Measurements from ENCODE around the gene GPR137B. TPM values are rescaled to one million over a fixed set of nuclear protein-coding genes. Genes with fewer than 3 reads are reported as not detected.

The GPR137B gene
- total RNA-seq, 1 experiment from 2014 or later = 11.4 TPM

DNA sequence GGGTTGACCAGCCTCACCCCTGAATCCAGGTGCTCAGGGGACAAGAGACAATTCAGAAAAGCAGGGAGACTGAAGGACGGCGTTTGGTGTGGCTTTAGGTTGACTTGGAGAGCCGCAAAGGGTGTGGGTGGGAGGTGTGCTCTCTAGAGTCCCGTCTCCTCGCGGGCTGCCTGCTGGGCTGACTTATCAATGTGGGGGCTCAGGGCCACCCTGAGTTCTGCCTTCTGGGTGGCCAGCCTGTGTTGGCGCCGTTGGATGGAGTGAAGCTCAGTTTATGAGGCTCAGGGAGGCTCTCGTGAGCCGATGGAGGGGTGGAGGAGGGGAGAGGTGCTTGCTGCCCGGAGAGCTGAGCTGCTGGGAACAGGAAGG, 13.0 kb downstream of the GPR137B start (continued):
- TF ChIP-seq, protein P1, sequence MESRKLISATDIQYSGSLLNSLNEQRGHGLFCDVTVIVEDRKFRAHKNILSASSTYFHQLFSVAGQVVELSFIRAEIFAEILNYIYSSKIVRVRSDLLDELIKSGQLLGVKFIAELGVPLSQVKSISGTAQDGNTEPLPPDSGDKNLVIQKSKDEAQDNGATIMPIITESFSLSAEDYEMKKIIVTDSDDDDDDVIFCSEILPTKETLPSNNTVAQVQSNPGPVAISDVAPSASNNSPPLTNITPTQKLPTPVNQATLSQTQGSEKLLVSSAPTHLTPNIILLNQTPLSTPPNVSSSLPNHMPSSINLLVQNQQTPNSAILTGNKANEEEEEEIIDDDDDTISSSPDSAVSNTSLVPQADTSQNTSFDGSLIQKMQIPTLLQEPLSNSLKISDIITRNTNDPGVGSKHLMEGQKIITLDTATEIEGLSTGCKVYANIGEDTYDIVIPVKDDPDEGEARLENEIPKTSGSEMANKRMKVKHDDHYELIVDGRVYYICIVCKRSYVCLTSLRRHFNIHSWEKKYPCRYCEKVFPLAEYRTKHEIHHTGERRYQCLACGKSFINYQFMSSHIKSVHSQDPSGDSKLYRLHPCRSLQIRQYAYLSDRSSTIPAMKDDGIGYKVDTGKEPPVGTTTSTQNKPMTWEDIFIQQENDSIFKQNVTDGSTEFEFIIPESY (IDR thresholded peaks at IDR 0.05; ENCODE audit: extremely low read depth, insufficient replicate concordance, low read length) = no peak
- no peak for TF ChIP-seq POLR2A (IDR thresholded peaks at IDR 0.05; ENCODE audit: borderline replicate concordance, extremely low read depth, insufficient read depth, insufficient read length)
- no peak for TF ChIP-seq JUND (IDR thresholded peaks at IDR 0.05)
- no peak for TF ChIP-seq CBX3 (IDR thresholded peaks at IDR 0.05; ENCODE audit: low read depth)
- TF ChIP-seq CEBPB (IDR thresholded peaks at IDR 0.05; ENCODE audit: low read depth) = no peak
- TF ChIP-seq, protein P2, sequence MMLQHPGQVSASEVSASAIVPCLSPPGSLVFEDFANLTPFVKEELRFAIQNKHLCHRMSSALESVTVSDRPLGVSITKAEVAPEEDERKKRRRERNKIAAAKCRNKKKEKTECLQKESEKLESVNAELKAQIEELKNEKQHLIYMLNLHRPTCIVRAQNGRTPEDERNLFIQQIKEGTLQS (IDR thresholded peaks at IDR 0.05) = no peak

DNA sequence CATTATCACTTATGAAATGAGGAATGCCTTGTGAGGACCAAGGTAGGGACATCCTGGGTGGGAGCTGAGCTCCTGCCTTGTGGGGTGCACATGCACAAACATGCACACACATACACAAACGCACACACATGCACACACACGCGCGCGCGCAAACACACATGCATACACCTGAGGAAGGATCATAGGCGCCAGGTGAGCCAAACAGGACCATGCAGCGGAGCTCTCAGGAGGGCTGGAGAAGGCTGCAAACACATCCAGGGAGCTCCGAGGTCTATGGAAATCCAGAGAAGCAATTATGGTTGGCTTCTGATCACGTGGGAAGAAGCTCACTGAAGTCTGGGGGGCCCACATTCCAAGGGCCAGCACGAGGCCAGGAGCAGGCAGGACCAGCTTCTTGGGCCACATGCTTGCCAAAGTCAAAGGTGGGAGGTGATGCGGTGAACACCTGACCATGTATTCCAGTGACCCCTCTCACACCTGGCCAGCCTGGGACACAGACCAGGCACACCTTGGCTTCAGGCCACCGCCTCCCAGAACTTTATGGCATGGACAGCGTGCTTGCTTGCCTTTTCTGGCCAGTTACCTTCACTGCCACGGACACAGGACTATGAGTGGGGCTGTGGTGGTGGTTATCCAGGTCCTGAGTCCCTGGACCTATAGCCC, 13.6 kb downstream of the GPR137B start:
- H3K79me2 ChIP-seq (ENCODE audit: insufficient read depth, low read length) = no peaks in the 10 kb centered on the region
- ATAC-seq (no peak), DNase-seq (ENCODE audit: low read depth, low spot score) (no peak)
- H3K27ac ChIP-seq (ENCODE audit: low read depth, low read length) = no peak overlapping the region
- no peak overlapping the region for H3K4me3 ChIP-seq (replicated peaks in 1 of 2; ENCODE audit: low read depth in 1 of 2, low read length in 2 of 2)
- H3K36me3 ChIP-seq (ENCODE audit: control insufficient read depth in 1 of 2, insufficient read depth in 2 of 2, low read length in 2 of 2) = no peaks in the 10 kb centered on the region
- H4K20me1 ChIP-seq (ENCODE audit: insufficient read depth) = no peaks in the 10 kb centered on the region
- ChIA-PET CTCF (no interaction called here), RAD21 (ENCODE audit: low non-redundant PET in 1 of 2, low total read pairs in 2 of 2, uncharacterized antibody in 2 of 2, unreplicated experiment in 2 of 2) (no interaction called here), POLR2A (no interaction called here)
- H2AFZ ChIP-seq (ENCODE audit: low read depth, low read length, poor library complexity, severe bottlenecking) = no peak overlapping the region
- H3K27me3 ChIP-seq (ENCODE audit: insufficient read depth, low read length) = no peaks in the 10 kb centered on the region
- no peak overlapping the region for H3K4me2 ChIP-seq (ENCODE audit: low read length)
- H3K4me1 ChIP-seq (ENCODE audit: control insufficient read depth in 1 of 2, insufficient read depth in 2 of 2, low read length in 2 of 2) = no peaks in the 10 kb centered on the region
- H3K9me3 ChIP-seq (ENCODE audit: control insufficient read depth in 1 of 2, insufficient read depth in 1 of 2, low read depth in 1 of 2, low read length in 2 of 2) = no peaks in the 10 kb centered on the region; a peak in 1 of 4 replicates
- intact Hi-C loops (cut with micrococcal nuclease) = no loop called here
- no TSS peak for BruUV-seq (replicated peaks)
- H3K9me2 ChIP-seq (ENCODE audit: insufficient read depth) = no peaks in the 10 kb centered on the region
- no peak overlapping the region for H3K9ac ChIP-seq (ENCODE audit: low read length)
- TF ChIP-seq SP1 (IDR thresholded peaks at IDR 0.05; ENCODE audit: low read depth) = no peak
- TF ChIP-seq ZFX (IDR thresholded peaks at IDR 0.05) = no peak
- TF ChIP-seq FOSL1 (IDR thresholded peaks at IDR 0.05; ENCODE audit: low read depth) = no peak
- no peak for TF ChIP-seq EZH2phosphoT487 (IDR thresholded peaks at IDR 0.05; ENCODE audit: borderline replicate concordance)
- TF ChIP-seq JUND (IDR thresholded peaks at IDR 0.05) = no peak
- no peak for TF ChIP-seq SIN3A (IDR thresholded peaks at IDR 0.05; ENCODE audit: low read depth)
- TF ChIP-seq POLR2A (IDR thresholded peaks at IDR 0.05; ENCODE audit: borderline replicate concordance, extremely low read depth, insufficient read depth, insufficient read length) = no peak
- TF ChIP-seq, protein P1 (IDR thresholded peaks at IDR 0.05; ENCODE audit: extremely low read depth, insufficient replicate concordance, low read length) = no peak
- TF ChIP-seq CEBPB (IDR thresholded peaks at IDR 0.05; ENCODE audit: low read depth) = no peak
- TF ChIP-seq, protein P3, sequence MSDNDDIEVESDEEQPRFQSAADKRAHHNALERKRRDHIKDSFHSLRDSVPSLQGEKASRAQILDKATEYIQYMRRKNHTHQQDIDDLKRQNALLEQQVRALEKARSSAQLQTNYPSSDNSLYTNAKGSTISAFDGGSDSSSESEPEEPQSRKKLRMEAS (IDR thresholded peaks at IDR 0.05) = no peak
- TF ChIP-seq POLR2AphosphoS5 (IDR thresholded peaks at IDR 0.05; ENCODE audit: low read depth, low read length) = no peak
- TF ChIP-seq EZH2 (IDR thresholded peaks at IDR 0.05) = no peak
- no peak for TF ChIP-seq ZNF274 (IDR thresholded peaks at IDR 0.05; ENCODE audit: low read depth, low read length)
- TF ChIP-seq, protein P4, sequence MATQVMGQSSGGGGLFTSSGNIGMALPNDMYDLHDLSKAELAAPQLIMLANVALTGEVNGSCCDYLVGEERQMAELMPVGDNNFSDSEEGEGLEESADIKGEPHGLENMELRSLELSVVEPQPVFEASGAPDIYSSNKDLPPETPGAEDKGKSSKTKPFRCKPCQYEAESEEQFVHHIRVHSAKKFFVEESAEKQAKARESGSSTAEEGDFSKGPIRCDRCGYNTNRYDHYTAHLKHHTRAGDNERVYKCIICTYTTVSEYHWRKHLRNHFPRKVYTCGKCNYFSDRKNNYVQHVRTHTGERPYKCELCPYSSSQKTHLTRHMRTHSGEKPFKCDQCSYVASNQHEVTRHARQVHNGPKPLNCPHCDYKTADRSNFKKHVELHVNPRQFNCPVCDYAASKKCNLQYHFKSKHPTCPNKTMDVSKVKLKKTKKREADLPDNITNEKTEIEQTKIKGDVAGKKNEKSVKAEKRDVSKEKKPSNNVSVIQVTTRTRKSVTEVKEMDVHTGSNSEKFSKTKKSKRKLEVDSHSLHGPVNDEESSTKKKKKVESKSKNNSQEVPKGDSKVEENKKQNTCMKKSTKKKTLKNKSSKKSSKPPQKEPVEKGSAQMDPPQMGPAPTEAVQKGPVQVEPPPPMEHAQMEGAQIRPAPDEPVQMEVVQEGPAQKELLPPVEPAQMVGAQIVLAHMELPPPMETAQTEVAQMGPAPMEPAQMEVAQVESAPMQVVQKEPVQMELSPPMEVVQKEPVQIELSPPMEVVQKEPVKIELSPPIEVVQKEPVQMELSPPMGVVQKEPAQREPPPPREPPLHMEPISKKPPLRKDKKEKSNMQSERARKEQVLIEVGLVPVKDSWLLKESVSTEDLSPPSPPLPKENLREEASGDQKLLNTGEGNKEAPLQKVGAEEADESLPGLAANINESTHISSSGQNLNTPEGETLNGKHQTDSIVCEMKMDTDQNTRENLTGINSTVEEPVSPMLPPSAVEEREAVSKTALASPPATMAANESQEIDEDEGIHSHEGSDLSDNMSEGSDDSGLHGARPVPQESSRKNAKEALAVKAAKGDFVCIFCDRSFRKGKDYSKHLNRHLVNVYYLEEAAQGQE (IDR thresholded peaks at IDR 0.05; ENCODE audit: low read depth) = no peak
- no peak for TF ChIP-seq EGR1 (IDR thresholded peaks at IDR 0.05; ENCODE audit: low read depth)
- no peak for TF ChIP-seq SRF (IDR thresholded peaks at IDR 0.05; ENCODE audit: low read depth)
- TF ChIP-seq ELF1 (IDR thresholded peaks at IDR 0.05; ENCODE audit: borderline replicate concordance, low read depth) = no peak

All from HCT116 (cell line).